Measurements from ENCODE around the gene KLHL11. TPM values are rescaled to one million over a fixed set of nuclear protein-coding genes. Genes with fewer than 3 reads are reported as not detected.

KLHL11 gene
- total RNA-seq, 4 donors from 2014 or later, result 19.7 to 73.3 (median 38.5) TPM

GRCh38 chr17:41906465-41907184 lies 41.4 kb upstream of the KLHL11 start:
- intact Hi-C loops (cut with DNase I; ENCODE audit: low total_unique reads), result no loop called here
- no peaks in the 10 kb centered on the region for H3K27me3 ChIP-seq
- TF ChIP-seq POLR2A (IDR thresholded peaks at IDR 0.05) (no peak), CTCF (IDR thresholded peaks at IDR 0.05) (no peak)
- peak; percentile 49 to 64 for DNase-seq
- H3K27ac ChIP-seq, result peak overlapping the region; percentile 25 to 68
- no peak overlapping the region for H3K4me3 ChIP-seq
- H3K9me3 ChIP-seq, result no peaks in the 10 kb centered on the region
- H3K36me3 ChIP-seq, result no peaks in the 10 kb centered on the region
- no peaks in the 10 kb centered on the region for H3K4me1 ChIP-seq

- intact Hi-C loops (cut with DNase I; ENCODE audit: low total_unique reads), result no loop called here
- H3K4me1 ChIP-seq, result no peaks in the 10 kb centered on the region
- TF ChIP-seq CTCF (IDR thresholded peaks at IDR 0.05), result no peak
- TF ChIP-seq POLR2A (IDR thresholded peaks at IDR 0.05), result no peak
- H3K36me3 ChIP-seq, result no peaks in the 10 kb centered on the region
- no peak for DNase-seq
- no peak overlapping the region for H3K4me3 ChIP-seq
- H3K9me3 ChIP-seq, result no peaks in the 10 kb centered on the region
- H3K27ac ChIP-seq, result no peak overlapping the region
- H3K27me3 ChIP-seq, result no peaks in the 10 kb centered on the region
Measured at GRCh38 chr17:41905172-41905571, 39.9 kb upstream of the KLHL11 start.

- no peaks in the 10 kb centered on the region for H3K27me3 ChIP-seq
- intact Hi-C loops (cut with DNase I; ENCODE audit: low total_unique reads), result no loop called here
- TF ChIP-seq CTCF (IDR thresholded peaks at IDR 0.05) (no peak), POLR2A (IDR thresholded peaks at IDR 0.05) (no peak)
- H3K4me3 ChIP-seq, result no peak overlapping the region
- H3K9me3 ChIP-seq, result no peaks in the 10 kb centered on the region
- H3K4me1 ChIP-seq, result no peaks in the 10 kb centered on the region
- no peak for DNase-seq
- no peak overlapping the region for H3K27ac ChIP-seq
- no peaks in the 10 kb centered on the region for H3K36me3 ChIP-seq
Measured at GRCh38 chr17:41904242-41904841, 39.1 kb upstream of the KLHL11 start.

- intact Hi-C loops (cut with DNase I; ENCODE audit: low total_unique reads), result no loop called here
- Histone ChIP-seq H3K4me3 (no peak overlapping the region), H3K27me3 (no peaks in the 10 kb centered on the region), H3K36me3 (no peaks in the 10 kb centered on the region), H3K27ac (no peak overlapping the region), H3K4me1 (no peaks in the 10 kb centered on the region), H3K9me3 (no peaks in the 10 kb centered on the region)
- DNase-seq, result no peak
- TF ChIP-seq CTCF (IDR thresholded peaks at IDR 0.05) (no peak), POLR2A (IDR thresholded peaks at IDR 0.05) (no peak)
Measured at GRCh38 chr17:41901646-41902045, 36.4 kb upstream of the KLHL11 start.

- TF ChIP-seq CTCF (IDR thresholded peaks at IDR 0.05) (no peak), POLR2A (IDR thresholded peaks at IDR 0.05) (no peak)
- no peaks in the 10 kb centered on the region for H3K9me3 ChIP-seq
- peak overlapping the region; percentile 47 to 74 for H3K27ac ChIP-seq
- intact Hi-C loops (cut with DNase I; ENCODE audit: low total_unique reads), result no loop called here
- no peak overlapping the region for H3K4me3 ChIP-seq
- H3K27me3 ChIP-seq, result no peaks in the 10 kb centered on the region
- no peak for DNase-seq
- no peaks in the 10 kb centered on the region for H3K4me1 ChIP-seq
- H3K36me3 ChIP-seq, result no peaks in the 10 kb centered on the region
Measured at GRCh38 chr17:41896726-41897125, 31.5 kb upstream of the KLHL11 start.
